NCI-H524 treated with DMSO at 0.1 percent for 48 hours (cell line): ENCODE results near the gene TMPRSS3.

Source experiments
- DNase-seq: peaks from one replicate; lab custom pipeline; 2025; lab: John Stamatoyannopoulos, UW

Gene TMPRSS3

DNA sequence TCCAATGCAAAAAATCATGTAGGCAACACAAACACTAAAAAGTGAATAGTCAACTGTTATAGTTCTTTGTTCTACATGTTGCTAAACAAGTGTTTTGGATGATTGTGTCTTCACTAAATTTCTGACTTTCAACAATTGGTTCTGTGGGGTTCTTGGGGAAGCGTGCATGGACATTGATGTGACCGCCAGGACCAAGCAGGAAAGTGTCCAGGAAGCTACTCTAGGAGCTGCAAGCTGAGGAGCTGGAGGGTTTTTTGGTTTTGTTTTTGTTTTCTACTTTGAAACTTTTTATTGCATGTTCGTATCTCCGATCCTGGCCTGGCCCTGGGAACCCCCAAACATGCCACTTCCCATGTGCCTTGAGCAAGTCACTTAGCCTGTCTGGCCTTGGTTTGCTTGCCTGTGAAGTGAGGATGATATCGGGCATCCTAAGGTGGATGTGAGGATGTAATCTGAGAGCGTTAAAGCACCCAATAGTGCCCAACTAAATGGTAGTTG, 8.0 kb downstream of the TMPRSS3 start:
- no peak for DNase-seq

DNA sequence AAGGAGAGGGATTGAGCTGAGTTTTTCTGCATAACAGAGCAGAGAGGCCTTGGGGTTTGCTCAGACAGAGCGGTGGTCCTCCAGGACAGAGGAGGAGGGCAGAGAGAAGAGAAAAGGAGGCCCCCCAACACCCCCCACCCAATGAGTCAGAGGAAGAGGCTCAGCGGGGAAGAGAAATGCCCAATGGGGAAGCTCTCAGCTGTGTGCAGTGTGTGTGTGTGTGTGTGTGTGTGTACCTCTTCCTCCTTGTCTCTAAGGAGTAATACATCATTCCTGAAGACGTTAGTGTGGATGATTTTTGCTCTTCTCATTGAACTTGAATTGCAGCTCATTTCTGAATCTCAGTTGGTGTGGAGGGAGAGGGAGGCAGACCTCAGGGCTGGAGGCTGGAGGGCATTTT, 8.7 kb downstream of the TMPRSS3 start:
- DNase-seq = no peak

DNA sequence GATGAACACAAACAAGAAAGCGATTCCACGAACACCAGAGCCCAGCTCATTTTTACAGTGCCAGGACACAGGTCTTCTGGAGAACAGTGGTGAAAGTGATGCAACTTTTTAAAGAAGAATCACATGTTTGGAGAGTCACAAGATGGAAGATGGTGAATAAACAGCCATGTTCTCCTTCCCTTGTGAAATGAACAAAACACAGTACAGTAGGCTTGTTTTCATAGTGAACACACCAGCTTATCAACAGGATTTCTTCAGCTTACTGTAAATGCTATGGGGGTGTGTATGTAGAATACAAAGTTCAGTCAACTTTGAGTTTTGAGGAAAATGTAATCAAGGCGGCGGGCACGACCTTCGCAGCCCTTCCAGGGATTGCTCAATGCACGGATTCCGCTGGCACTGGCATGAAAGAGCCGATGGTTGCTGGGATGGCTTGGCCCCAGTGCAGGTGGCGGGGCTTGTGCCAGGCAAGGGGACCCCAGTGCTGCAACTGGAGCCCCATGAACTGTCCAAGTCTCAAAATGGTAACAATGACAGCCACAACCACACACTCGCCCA, 9.7 kb downstream of the TMPRSS3 start:
- no peak for DNase-seq

DNA sequence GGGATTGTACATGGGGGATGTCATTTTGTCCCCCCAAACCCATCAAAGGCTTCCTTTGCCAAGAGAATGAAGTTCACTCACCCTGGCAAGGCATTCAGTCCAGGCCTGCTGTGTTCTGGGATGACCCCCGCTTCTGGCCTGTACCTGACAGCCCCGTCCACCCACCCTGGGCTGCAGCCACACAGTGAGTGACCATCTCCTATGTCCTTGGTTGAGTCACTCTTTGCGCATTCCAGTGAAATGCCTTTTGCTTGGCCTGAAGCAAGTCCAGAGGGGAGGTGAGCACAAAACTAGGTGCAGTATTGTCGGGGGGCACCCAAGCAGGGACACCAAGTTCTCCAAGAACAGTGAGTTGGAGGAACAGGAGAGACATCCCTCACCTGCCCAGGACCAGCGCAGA, 10.2 kb downstream of the TMPRSS3 start:
- DNase-seq = no peak

DNA sequence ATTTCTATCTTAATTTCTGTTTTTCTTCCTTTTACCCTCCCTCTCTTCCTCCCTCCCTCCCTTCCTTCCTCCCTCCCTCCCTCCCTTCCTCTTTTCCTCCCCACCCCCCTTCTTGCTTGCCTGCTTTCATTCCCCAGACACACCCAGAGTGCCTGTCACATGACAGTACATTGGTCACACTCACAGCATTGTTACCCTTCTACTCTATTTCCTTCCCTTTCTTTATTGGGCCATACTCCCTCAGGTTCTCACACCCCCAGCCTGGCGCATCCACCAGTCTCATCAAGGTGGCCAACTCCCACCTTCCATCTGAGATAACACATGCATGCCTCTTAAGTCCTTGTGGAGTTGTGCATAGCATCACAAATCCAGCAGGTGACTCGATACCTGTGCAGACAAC, 10.9 kb downstream of the TMPRSS3 start:
- DNase-seq = no peak

DNA sequence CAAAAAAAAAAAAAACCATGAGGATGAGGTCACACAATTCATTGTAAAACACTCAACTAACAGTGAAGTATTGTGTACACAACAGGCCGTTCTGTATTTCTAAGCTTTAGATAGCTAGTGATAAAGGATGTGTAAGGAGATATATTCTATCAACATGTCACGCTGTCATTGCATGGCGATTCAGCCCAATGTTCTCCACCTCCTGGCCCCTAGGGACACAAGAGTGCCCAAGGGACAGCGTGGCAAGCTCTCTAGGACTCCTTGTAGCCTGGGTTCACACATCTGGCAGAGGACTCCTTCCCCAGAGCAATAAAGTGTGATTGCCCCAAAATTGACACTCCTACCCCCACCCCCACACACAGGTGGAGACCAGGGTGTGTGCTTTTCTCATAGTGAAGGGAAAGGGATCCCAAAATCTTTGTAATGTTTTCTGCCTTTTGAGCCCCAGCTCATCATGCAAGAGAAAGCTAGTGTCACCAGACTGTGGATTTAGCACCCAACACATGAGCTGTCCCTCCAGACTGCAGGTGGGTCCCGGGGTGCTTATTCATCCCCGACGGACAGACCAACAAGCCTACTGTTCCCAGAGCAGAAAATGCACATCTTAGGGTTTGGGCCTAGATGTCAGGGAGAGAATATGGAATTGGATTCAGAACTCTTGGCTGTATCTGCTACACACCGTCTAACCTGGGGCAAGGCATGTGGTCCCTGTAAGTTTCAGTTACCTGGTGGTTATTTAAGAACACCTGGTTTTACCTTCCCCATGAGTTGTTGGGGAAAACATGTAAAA, 11.5 kb downstream of the TMPRSS3 start:
- DNase-seq = no peak

DNA sequence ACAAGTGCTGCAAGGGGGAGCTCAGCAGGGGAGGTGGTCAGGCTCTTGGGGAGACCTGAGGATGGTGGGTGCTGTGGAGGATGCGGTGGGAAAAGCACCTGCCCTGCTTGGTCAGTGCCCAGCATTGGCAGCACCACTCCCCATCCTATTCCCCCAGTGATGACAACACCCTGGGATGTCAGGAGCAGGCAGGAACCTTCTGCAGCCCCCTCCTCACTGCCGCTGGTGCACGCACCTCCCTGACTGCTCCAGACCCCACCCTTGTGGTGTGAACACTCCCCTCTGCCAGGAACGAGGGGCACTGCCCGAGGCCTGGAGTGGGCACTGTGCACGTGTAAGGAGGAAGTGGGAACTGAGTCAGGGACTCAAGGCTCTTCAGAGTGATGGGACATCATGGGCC, 12.5 kb downstream of the TMPRSS3 start:
- no peak for DNase-seq

DNA sequence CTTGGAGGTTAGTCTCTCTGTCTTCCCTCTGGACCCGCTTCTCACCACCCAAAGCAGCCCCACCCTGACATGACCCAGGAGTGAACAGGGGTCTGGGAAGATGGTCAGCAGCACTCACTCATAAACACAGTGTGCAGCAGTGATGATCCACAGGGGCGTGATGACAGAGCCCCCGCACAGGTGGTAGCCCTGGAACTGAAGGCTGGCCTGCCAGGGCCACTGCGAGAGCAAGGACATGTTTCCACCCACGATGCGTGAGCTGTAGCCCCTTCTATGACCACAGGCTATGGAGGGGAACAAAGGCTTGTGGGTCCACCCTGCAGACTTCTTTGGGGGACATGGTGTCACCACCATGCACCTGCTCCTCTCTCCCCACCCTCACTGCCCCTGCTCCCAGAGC, 12.9 kb downstream of the TMPRSS3 start:
- no peak for DNase-seq

DNA sequence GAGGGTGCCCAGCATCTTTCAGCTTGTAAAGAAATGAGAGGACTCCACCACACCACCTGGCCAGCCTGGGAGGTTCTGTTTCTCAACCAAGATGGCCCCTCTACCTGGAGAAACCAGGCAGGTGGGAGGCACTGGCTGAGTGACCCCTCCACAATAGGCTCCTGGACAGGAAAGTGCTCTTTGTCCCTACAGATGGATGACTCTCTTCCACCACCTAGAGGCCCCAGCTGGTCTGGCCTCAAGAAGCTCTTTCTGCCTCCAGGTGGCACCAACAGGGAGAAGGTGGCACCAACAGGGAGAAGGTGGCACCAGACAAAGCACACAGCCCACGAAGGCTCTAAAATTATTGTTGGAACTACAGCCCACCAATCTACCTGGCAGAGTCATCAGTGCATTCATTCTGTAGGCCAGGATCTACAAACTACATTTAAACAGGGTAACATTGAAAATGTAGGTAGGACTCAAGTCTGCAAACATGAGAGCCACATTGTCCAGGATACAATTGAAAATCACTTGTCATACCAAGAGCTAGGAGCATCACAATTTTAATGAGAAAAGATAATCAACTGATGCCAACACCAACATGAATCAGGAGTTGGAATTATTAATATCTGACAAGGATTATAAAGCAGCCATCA, 14.4 kb downstream of the TMPRSS3 start:
- DNase-seq = no peak

DNA sequence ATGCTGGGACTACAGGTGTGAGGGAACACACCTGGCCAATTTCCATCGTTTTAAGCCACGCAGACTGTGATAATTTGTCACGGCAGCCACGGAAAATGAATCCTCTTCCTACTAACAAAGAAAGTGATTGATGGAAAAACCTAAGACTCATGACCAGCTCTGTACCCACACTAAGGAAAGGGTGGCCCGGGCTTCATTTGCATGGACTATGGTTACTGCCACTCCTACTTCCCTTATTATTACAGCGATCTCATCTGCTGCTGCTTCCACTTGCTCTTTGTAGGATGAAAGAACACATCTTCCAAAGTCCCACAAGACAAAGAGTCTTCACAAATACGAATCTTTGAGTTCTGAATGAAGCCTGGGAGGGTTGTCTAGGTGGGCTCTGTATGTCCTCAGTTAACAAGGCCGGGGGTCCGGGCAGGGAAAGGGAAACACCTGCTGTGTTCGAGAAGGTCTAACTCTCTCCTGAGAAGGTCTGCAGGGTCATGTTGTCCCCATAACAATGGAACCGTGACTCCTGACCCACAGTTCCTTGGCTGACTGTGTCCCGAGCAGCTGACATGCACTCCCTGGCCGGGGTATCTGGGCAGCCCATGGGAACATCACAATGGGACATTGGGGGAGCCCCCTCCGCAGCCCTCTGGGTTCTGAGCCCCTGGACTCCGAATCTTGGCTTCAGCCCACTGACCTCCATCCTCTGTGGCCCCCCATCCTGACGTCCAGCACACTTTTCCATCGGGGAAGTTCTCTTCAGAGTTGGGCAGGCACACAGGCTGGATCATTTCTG, 16.2 kb downstream of the TMPRSS3 start:
- DNase-seq = no peak

DNA sequence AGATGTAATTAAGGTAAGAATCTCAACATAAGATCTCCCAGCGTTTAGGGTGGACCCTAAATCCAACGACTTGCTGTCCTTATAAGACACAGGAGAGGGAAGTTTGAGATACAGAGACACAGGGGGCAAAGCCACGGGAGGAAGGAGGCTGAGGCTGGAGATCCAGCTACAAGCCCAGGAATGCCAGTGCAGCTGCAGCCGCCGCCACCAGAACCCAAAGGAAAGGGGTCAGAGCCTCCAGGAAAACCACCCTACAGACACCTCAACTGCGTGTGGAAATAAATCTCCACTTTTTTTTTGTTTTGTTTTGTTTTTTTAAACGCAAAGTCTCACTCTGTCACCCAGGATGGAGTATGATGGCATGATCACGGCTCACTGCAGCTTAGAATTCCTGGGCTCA, 17.4 kb downstream of the TMPRSS3 start:
- DNase-seq = no peak

DNA sequence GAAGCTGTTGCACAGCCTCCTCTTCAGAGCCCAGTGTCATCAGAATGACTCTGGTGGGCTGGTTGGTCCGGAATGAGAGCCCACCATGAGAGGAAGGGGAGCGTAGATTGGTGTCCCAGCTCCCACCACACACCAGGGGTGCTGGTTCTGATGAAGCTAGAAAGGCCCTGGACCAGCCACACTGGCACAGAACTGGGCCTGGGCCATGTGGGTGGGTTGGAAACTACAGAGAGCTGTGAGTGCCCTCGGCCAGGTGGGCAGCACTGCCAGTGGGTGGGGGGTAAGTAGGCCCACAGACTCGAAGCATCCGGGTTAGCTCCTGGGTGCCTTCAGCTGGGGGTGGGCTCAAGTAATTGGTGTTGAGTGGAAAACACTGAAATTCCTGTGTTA, 17.9 kb downstream of the TMPRSS3 start:
- DNase-seq = no peak

DNA sequence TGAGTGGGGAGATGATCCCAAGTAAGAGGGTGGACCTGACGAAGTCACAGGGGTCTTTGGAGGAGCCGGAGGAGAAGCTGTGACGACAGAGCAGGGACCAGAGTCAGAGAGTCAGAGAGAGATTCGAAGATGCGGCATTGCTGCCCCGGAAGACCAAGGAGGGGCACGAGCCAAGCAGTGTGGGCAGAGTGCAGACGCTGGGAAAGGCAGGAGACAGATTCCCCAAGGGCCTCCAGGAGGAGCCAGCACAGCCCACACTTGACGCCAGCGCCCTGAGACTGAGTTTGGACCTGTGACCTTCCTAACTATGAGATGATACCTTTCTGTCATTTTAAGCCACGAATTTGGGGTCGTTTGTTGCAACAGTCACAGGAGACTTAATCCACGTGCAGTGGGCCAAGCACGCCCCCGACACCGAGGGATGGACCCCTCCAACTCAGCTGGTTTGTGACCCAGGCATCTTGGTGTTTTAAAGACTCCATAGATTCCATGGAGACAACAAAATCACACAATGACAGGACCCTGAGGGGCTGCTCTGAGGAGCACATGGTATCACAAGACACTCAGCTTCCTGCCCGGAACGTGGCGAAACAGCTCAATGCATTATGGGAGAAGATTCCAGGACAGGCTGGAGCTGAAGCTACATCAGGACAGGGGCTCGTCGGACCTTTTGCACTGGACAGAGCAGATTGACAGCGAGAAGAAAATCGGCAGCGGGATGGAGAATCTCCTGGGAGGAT, 18.5 kb downstream of the TMPRSS3 start:
- DNase-seq = no peak

DNA sequence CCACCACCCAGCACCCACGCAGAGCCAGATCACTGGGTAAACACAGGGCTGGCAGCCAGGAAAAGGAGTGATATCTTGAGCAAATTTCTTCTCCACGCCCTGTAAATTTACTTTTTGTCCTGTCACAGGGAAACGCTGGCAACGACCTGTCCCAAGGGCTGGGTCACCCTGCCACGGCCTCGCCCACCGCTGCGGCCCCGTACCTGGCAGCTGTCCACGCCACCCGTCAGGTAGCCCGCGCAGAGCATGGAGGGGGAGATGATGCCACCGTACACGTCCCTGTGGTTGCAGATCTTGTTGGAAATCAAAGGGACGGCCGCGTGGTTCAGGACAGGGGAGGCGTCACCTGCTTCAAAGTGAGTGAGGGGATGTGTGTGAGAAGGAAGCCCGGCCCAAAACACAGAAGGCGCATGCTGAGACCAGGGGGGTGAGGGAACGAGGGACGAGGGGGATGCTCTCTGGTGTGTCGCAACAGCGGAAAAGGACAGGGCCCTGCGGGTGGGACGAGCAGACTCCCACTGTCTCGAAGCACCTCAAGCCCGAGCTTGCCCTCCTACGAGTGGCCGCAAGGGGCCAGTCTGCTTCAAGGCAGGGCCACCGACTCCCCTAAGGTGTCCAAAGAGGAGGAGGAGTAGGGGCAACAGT, 19.4 kb downstream of the TMPRSS3 start:
- no peak for DNase-seq

DNA sequence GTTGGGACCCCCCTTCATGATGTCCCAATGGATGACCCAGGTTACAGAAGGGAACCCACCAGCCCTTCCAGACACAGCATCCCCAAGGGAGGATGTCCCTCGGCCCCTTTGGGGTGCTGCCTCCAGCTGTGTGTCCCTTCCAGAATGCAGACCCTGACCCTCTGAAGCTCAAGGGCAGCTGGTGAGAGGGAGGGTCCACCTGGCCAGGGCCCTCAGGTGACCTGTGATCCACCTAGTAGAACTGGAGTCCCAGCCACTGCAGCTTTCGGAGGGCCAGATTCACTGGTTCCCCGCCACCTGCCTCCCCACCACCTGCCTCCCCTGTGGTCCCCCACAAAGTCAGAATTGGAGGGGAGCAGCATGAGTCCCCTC, 19.9 kb downstream of the TMPRSS3 start:
- no peak for DNase-seq

DNA sequence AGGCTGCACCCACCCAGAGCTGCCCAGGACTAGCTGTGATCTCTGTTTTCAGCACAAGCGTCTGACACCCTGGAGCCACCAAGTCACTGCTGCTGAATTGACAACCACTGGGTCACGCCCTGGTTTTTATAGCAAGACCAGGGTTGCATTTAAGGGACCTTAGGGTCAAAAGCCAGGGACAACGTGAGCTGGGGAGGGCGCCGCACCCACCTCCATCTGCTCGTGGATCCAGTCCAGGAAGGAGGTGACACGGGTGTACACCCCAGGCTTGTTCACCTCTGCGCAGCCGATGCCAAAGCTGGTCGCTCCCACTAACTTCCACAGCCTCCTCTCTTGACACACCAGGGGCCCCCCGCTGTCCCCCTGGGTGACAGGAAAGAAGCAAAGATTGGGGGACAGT, 20.3 kb downstream of the TMPRSS3 start:
- no peak for DNase-seq

DNA sequence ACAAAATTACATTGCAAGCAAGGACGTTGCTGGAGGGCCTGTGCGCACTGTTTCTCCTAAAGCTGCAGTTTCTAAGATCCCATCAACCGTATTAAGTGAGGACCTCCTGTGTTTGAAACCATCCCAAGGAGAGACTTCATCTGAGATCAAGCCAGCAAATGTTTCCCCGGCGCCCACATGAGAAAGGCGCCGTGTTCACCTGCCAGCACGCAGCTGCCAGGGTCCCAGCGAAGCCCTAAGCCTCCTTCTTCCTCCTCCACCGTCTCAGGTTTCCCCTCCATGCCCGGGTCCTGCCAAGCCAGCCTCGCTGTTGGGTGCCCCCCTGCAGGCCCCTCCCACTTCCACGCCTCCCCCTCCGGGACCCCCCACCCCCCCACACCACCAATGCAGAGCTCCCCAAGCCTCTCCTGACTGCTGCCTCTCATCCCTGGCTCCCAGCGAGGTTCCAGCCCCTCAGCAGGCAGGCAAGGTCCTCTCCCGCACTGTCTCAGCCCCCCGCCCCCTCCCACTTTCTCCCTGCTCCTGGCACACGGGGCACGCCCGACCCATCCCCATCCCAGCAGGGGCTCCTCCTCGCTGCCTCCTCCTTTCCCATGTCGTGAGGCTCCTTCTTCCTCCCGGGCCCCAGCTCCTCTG, 20.9 kb downstream of the TMPRSS3 start:
- DNase-seq = no peak

DNA sequence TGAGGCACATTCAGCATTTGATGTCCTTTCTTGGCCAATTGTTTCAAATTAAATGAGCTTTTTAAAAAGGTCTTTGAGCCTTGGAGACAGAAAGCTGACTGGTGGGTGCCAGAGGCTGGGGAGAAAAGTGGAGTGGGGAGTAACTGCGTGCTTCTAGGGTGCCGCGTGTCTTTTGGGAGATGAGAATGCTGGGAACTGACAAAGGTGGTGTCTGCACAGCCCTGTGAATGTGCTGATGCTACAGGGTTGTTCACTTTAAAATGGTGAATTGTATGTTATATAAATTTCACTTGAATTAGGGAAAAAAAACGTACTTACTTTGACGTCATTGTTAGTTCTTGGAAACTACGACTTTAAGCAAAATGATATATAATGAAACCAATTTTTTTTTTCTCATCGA, 21.4 kb downstream of the TMPRSS3 start:
- DNase-seq = no peak

DNA sequence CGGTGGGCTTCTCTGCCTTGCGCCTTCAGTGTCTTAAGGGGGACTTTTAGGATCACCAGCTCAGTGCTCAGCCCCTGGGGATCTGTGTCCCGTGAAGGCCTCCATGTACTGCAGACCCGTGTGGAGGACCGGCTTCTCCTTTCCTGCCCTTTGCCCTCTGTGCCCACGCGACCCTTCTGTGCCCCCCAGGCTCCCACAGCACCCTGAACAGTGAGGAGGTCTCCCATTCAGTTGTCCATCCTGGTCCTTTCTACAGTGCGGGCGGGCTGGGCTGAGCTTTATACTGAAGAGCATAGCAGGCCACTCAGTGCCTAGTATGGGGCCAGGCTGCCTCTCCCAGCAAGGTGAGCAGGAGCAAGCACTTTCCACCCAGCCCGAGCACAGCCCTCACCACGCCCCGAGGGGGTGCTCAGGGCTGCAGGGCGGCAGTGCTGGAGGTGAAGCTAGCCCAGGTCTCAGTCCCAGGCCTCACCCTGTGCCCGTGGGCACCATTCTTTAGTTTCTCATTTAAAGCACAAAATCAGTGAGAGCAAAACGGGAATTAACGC, 21.9 kb downstream of the TMPRSS3 start:
- no peak for DNase-seq

DNA sequence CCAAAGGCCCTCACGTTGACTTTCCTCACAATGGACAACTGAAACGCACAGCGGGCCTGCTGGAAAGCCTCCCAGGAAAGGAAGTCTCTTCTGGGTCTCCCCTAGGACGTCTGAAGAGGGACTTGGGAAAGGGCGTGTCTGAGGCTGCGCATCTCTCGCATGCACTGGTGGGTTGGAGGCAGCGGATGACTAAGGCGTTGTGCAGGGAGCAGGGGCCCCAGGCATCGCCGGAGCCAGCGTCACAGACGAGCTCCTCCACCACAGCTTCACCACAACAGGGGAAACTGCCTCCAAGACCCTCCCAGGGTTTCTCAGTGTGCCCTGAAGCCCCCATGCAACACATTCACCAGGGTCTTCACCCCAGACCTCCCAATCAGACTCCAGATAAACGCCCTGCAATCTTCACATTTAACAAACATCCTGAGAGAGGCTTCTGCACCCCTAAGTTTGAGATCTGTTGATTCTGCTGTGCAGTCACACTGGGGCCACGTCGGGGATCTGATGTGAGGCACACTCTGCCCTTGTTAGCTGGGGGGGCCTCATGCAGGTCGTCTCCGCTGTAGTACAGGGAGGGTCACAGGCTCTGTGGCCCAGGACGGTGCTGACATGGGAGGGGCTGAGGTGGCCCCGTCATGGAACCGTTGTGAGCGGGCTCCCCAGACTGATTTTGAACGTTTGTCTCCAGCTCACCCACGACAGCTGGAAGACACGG, 22.5 kb downstream of the TMPRSS3 start:
- no peak for DNase-seq
